ENCODE results near the gene ELAC2.

ELAC2 gene

DNA sequence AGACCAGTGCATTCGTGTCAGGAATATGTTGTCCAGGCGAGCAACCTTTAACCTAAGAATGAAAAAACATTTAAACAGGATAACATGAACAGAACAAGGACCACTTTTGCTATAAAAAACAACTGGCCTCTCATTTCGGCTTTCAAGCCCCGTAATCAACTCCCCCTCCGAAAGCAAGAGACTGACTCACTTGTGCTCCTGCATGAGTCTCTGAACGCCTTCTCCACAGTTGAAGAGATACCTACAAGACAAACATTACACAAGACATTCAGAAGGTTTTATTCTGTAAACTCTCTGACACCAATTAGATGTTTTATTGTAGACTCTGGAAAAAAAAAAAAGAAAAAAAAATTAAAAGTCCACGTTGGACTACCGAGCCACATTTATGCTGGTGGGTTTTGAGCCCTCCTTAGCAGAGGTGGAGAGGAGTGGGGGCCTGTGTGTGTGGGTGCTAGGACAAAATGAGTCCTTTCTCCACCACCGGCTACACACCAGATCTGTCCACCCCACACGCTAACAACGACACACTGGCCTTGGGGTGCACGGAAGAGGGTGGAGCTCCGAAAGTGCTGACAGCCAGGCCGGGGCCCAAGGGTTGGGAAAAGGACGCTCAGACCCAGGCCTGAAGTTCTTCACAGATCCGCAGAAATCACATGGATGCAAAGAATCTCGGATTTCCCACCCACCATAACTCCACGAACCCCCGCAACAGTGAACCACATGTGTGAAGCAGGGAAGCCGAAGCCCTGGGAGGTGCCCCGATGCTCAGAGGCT, 759 bp downstream of the ELAC2 start:
- no peak for DNase-seq (ENCODE audit: low read depth)

DNA sequence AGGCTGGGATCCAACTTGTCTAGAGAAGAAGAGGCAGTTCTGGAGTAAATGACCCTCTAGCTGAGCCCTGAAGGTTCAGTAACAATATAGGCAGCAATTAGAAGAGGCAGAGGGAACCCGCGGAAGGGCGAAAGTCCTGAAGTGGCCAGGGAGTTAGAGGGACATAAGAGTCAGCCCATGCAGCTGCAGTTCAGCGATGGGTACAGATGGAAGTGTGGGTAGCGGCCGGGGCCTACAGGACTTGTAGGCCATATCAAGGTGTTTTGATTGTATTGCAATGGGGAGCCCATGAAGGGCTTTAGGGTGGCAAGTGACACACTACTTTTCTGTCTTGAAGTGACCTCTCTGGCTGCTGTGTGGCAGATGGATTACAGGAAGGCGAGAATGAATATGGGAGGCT, 3.0 kb downstream of the ELAC2 start:
- no peak for DNase-seq (ENCODE audit: low read depth)

DNA sequence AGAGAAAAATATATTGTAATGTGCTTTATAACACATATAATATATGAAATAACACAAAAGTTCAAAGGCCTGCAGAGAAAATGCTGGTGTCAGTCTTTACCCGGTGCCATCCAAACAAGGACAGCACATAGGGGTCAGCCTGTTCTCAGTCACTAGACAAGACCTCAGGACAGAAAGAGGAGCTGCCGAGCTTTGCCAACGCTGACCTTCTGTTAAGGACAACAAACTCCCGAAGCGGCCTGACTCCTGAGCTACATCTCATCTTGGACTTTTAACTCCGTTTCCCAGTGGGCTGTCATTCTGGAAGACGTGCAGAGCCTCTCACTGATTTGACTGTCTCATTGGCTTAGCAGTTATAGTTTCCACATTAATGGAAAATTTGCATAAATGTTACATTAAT, 6.9 kb downstream of the ELAC2 start:
- no peak for DNase-seq (ENCODE audit: low read depth)

DNA sequence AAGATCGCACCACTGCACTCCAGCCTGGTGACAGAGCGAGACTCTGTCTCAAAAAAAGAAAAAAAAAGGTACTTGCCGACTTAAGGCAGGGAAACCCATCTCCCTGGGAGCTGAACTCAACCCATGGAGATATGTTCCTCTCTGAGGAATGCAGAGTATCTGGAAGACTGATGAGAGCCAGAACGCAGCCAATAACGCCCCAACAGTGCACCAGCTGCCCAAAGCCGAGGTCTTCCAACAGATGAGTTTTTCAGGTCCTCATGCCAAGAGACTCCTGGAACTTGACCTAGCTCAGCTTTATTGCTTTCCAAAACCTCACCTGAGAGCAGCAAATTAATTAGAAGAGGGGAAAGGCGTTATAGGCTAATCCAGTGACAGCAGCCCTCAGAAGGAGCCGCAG, 9.4 kb downstream of the ELAC2 start:
- DNase-seq (ENCODE audit: low read depth): no peak

DNA sequence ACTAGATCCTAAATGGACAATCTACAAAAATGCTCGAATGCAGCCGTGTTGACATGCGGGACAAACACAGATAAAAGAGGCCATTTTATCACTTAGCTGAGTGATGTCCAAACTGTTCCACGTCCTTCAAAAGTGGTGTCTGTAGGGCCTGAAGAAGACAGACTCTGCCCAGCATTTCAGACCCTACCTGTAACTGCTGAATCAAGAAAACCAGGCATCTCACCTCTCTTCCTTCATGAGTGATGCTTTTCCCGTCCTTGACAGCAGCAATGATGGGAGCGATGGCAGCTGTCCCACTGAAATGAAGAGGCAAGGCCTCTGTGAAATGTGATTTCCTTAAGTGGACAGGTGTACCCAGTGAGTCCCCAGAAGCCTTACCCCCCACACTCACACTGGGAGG, 12.3 kb downstream of the ELAC2 start:
- no peak for DNase-seq (ENCODE audit: low read depth)

DNA sequence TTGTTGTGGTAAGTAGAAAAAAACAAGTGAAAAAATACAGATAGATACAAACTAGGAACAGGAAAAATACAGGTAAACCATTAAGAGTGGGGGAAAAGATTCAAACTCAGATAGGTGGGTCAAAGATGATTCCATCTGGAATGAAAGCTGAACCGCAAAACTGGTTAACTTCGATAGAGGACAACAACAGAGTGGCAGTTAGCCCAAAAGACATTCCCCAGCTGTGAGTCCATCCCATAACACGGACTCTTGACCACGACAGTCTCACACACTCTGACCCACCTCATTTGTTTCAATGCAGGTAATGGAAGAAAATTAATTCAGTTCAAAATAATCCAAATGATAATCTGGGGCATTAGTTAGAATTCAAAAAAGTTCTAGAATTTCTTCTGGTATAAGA, 13.5 kb downstream of the ELAC2 start:
- DNase-seq (ENCODE audit: low read depth): no peak

DNA sequence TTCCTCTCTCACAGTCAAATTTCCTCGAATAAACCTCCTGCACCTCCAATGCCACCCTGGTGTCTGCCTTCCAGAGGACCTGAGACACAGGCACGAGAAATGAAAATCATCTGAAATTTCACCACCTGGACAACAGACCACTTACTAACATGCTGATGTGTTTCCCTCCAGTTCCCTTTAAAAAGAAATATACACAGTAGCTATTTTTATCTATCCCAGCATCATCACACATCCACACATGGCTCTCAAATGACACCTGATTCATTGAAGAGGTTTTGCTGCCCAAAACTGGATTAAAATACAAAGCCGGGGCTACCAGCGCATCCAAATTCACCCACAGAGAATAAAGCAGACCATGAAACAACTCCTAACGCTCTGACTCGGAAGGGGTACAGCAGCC, 13.9 kb downstream of the ELAC2 start:
- DNase-seq (ENCODE audit: low read depth): no peak

DNA sequence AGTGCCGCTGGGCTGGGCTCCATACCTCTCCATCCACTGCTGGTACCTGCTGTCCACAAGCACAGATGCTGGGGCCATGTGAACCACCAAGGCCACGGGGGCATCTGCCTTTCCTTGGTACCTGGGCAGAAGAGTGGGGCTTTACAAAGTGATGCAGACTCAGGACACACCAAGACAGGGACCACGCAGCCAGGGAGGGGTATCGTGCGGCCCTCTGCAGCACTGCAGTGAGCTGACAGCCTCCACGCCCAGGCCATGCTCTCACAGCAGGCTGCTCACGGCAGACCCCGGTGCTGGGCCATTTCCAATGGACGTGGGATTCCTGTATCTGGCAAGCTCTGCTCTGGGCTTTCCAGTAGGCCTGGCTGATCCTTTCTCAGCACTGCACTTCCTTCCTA, 14.4 kb downstream of the ELAC2 start:
- DNase-seq (ENCODE audit: low read depth): no peak

DNA sequence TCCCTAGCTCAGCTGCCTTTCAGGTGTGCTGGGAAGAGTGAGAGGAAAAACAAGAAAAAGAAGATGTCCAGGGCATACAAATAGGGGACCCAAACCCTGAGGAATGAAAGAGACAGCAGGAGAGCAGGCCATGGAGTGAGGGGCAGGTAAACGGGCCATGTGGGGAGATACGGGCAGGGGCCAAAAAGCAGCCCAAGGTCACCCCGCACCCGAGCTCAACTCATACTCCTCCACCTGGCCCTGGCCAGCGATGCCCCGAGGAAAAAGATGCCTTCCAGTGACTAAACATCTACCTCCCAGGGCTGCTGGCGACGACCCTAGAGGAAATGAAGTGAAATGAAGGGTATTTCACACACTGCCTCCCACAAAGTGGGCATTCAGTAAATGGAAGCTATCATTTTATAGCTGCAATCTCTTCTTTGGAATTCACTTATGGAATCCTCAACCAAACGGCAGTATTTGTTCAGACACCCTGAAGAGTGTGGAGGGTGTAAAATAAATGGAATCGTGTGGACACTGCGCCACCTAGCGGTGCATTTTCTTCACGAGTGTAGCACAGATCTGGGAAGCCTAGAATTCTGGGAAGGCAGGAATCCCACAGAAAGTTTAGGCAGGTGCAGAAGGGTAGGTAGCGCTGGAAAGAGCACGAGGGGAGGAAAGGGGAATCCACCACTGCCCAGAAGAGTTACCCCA, 14.9 kb downstream of the ELAC2 start:
- DNase-seq (ENCODE audit: low read depth): peak; percentile 5

DNA sequence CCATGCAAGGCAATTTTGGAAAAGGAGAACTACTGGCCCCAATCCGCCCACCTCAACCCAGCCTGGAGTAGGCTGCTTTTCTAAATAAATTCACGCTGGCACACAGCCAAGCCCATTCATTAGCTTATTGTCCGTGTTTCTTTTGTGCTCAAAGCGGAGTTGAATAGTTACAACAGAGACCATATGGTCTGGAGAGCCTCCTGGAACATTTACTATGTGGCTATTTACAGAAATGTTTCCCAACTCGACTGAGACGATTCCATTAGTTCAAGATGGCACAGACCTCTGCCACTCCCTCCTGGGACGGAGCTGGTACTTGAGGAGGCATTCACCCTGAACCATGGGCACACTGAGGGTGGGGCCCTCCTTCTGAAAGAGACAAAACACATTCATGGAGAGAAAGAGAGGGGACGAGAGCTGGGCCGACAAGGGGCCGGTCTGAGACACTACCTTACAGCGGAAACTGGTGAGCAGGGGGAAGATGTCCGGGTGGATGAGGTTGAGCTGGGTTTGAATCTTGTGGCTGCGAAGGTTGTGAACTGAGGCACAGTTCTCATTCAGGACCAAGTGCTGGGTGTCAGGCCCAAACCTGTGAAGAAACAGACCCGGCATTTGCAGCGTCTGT, 15.7 kb downstream of the ELAC2 start:
- DNase-seq (ENCODE audit: low read depth): no peak

DNA sequence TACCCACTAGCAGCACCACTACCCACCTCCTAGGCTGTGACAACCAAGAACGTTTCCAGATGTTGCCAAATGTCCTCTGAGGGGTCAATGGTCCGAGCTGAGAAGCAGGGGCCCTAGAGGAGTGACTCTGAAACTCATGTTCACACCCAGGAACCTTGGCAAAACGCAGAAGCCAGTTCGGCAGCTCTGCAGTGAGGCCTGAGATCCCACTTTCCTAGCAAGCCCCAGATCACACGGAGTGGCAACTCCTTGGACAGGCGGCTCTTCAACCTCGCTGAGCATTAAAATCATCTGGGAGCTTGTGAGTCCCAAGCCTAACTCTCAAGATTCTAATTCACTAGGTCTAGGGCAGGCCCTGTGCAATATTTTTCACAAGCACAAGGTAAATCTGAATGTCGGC, 17.3 kb downstream of the ELAC2 start:
- DNase-seq (ENCODE audit: low read depth): no peak

DNA sequence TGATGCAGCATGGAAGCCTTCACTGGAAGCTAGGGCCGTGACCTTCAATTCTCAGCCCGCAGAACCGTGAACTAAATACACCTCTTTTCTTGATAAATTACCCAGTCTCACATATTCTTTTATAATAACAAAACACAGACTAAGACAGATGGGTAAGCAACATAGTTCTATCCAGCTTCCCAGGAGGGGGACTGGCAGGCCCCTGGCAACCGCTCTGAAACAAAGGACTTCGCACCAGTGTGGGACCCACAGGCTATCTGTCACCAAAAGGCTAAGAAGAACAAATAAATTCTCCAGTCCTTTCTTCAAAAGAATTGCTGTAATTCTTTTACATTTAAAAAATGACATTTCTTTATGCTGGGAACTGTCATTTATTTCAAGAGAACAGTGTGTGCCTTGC, 19.0 kb downstream of the ELAC2 start:
- DNase-seq (ENCODE audit: low read depth): no peak

DNA sequence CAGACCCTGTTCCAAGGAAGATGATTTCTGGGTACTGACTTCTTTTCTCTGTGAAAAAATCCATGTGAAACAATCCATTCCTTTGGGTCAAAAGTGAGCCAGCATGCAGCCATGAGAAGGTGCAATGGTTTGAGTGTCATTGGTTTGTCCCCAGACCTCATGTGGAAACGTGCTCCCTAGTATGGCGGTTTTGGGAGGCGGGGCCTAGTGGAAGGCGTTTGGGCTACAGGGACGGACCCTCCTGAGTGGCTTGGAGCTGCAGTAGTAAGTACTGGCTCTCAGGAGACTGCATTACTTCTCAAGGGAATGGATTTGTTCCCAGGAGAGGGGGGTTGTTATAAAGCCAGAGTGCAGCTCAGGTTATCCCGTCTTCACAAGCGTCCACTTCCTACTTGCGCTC, 19.4 kb downstream of the ELAC2 start:
- DNase-seq (ENCODE audit: low read depth): no peak

DNA sequence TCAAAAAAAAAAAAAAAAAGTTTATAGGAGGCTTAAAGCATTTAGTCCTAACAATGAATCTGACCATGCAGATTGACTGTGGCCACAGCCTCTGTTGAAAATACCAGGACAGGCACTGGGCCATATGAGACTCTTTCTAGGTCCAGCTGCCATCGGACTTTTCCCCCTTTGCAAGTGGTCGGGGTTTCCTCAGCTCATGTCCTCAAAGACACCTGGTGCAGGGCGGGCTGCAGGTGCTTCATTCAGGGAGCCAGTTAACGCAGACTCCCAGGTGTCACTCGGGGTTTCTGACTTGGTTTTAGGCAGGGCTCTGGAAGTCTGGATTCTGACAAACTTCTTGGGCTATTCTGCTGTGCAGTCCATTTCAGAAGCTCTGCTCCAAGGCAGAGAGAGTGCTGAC, 20.9 kb downstream of the ELAC2 start:
- DNase-seq (ENCODE audit: low read depth): no peak

DNA sequence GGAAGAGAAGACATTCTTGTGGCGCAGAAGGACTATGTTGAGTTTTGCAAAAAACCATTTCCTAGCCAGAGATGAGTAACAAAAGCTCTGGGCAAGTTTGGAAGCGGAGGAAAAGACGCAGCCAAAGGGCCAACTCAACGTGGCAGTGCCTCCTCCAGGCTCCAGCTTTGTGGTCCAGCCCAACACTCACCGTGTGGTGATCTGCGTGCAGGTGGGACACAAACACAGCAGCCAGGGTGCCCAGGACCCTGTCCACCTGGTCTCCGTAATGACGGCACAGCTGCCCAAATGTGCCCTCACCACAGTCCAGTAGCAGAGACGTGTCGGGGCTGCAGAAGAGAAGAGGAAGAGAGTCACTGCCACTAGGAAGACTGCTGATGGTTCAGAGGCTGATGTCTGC, 21.5 kb downstream of the ELAC2 start:
- no peak for DNase-seq (ENCODE audit: low read depth)

DNA sequence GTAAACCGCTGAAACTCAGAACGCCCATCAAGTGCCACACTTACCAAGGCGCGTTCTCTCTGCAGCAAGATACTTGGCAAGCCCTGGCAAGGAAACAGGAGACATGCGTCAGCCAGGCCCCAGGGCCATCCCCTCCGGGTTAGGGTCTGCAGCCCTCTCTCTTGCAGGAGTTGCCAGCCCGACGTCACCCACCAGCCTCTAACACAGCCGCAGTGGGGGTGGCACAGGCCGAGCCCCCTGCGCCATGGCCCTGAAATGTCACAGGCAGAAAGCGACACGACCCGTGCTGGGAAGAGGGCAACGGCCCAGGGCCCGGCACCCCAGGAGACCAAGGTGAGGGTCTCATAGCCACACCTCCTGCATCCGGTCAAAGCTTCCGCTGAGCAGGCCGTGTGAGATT, 21.9 kb downstream of the ELAC2 start:
- DNase-seq (ENCODE audit: low read depth): no peak

DNA sequence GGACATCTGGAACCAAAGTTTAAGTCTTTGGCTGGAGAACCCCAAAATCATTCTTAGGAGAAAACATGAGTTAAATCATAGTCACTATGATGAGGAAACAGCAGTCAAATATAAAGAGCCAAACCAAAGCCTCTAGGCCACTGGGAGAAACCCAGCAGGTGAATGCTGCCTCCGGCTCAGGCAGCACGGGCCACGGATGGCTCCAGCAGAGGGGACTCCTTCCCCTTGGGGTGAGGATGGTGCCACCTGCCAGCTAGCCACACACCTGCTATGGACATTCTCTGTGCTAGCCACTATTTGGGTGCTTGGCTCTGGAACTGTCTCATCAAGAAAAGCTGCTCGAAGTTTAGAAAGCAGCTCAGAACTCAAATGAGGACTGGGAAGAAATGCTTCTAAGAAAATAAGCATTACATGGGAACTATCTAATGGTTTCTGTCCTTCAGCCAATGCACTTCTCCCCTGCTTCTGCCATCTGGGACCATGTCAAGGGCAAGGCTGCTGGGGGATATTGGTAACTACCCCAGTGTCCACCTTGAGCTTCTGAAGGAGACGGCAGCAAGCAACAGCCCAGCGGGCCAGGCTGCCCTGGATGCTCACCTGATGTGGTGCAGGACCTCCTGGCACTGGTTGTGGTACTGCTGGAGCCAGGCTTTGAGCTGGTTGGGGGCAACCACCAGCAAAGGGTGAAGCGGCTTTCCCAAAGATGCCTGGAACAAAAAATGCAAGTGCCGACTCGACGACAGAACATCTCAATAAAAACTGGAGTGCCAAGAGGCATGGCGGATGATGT, 22.5 kb downstream of the ELAC2 start:
- DNase-seq (ENCODE audit: low read depth): no peak

DNA sequence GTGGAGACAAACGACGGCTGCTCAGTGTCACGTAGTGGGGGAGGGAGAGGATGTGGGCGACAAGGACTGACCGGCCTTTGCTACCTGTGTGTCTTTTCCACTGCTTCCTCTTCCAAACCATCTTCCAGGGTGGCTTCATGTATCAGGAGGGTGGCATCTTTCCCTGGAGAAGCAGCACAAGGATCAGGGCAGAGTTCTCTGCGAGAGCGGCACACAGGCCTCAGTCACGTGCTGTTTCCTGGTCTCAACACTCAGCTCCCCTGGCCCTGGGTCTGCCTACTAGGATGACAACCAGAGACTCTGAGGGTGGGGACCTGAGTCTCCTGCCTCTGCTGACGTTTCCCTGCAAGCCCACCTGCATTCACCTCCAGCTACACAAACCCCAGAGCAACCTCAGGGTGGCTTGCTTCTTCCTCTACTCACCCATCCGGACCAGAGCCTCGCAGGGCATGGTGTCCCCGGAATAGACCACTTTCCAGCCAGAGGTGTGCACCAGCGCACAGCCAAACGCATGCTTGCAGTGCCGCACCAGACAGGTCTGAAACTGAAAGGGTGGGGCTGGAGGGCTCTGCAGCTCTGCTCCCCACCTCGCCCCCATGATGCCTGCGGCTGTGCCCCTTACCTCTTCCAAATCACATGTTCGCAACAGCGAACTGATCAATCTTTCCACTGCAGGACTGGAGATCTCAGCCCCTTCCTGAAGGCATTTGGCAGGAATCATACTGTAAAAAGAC, 23.3 kb downstream of the ELAC2 start:
- no peak for DNase-seq (ENCODE audit: low read depth)

DNA sequence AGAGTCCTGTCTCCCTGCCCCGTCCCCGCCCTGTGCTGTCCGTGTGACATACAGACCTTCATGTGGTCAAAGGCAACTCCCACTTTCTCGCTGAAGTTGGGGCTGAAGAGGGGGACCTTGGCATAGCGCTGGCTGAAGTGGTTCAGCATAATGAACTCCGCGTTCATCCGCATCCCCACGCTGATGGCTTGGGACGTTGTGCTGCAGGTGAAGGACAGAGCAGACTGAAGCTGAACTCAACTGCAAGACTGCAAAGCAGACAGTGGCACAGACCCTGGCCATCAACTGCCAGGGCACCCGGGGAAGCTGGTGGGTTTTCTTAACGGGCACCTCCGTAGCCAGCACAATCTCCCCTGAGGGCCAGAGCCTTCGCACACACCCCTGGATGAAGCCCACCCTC, 24.2 kb downstream of the ELAC2 start:
- no peak for DNase-seq (ENCODE audit: low read depth)

DNA sequence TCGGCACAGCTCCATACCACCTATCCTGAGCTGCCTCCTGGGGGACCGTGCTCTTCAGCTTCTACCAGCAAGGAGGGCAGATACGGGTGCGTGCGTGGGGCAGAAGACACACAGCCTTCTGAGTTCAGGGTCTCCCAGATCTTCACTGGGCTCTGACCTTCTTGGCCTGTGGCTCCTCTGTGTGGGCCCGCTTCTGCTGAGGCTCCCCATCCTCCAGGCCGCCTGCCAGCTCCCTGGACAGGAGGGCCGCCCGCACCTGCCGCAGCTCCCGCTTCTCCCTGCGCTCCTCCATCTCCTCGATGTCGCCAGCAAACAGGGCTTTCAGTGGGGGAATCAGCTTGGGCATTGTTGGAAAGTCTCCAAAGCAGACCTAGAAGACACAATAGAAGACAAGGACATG, 25.2 kb downstream of the ELAC2 start:
- no peak for DNase-seq (ENCODE audit: low read depth)

DNA sequence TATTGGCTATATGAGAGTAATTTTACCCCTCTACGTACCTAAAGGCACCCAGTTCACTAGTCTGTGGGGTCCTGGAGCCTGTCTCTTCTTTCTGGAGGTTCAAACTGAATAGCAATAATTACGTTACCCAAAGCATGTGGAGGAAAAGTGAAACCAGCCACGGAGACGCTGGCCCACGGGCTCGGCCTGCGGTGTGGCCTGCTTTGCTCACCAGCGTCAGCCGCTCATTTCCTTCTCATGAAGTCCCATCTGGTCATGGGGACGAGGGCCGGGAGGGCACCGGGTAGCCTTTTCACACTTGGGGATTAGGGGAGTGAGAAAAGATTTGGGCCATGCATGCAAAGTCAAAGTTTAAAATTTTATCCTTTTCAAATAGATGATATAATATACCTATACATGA, 26.9 kb downstream of the ELAC2 start:
- no peak for DNase-seq (ENCODE audit: low read depth)
